ENCODE data around the gene HSH2D.
A peak's percentile ranks its signal among the peaks of the same experiment; 100 is the strongest.
"Not testable (repeated sequence)": the region's sequence is repeated elsewhere in the genome, so short reads cannot be mapped to it uniquely, and the experiment has no call there.

HSH2D gene

DNA sequence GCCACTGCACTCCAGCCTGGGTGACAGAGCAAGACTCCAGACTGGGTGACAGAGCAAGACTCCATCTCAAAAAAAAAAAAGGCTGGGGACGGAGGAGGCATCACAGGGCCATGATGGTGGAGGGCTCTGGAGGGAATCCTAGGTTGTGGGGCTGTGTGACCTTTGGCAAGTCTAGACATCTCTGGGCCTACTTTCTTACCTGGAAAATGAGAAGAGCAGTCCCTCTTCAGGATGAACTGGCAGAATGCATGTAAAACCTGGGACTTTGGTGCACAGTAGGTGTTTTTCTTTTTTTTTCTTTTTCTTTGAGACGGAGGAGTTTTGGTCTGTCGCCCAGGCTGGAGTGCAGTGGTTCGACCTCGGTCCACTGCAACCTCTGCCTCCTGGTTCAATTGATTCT, 16.2 kb downstream of the HSH2D start:
- no peak for DNase-seq

GRCh38 chr19:16160445-16160942, 17.0 kb downstream of the HSH2D start:
- no peak for DNase-seq

DNA sequence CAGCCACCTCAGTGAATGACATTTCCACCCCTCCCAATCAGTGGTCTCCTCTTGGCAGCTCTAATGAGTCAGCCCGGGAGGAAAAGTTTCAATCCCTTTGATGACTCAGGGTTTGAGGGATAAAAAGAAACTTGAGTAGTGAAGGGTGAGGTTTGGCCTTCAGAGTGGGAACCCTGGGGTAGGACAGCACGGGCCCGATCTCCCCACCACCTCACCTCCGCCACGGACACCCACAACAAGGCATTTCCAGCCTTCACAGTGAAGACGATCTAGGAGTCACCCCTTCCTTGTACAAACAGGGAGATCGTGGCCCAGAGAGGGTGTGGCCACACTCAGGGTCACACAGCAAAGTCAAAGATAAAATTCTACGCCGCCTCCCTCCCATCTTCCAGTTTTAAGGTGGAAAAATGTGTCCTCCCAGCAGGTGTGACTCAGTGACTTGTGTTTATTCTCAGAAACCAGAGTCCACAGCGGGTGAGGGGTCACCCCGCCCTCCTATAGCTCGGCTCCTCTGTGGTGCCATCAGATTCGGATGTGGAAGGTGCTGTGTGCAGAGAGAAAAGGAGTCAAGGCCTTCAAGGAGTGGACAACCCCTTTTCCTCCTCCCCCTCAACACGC, 17.6 kb downstream of the HSH2D start:
- no peak for DNase-seq

DNA sequence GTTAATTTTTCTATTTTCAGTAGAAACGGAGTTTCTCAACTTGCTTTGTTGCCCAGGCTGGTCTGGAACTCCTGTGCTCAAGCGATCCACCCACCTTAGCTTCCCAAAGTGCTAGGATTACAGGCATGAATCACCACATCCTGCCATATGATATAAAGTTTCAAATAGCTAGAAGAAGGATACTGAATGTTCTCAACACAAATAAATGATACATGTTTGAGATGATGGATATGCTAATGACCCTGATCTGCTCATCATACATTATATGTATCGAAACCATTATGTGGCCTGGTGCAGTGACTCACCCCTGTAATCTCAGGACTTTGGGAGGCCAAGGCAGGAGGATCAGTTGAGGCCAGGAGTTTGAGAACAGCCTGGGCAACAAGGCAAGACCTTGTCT, 18.4 kb downstream of the HSH2D start:
- no peak for DNase-seq

GRCh38 chr19:16164222-16164890, 20.9 kb downstream of the HSH2D start:
- no peak for DNase-seq

GRCh38 chr19:16166417-16166816, 22.9 kb downstream of the HSH2D start:
- DNase-seq: no peak

- DNase-seq: no peak
Observed at GRCh38 chr19:16167055-16167454, 23.6 kb downstream of the HSH2D start.

GRCh38 chr19:16168465-16169081, 25.1 kb downstream of the HSH2D start:
- no peak for DNase-seq

- no peak for DNase-seq
Observed at GRCh38 chr19:16170134-16170533, 26.6 kb downstream of the HSH2D start.

DNA sequence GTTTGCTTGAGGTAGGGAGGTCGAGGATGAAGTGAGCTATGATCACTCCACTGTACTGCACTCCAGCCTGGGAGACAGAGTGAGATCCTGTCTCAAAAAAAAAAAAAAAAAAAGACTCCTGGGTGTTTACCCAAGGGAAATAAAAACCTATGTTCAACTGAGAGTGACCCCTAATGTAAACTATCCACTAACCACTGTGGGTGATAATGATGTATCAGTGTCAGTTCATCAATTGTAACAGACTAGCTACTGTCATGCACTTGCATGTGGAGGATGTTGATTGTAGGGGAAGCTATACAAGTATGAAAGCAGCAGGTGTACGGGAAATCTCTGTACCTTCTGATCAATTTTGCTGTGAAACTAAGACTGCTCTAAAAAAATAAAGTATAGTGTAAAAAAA, 32.5 kb downstream of the HSH2D start:
- no peak for DNase-seq

- not testable (repeated sequence) for DNase-seq
Observed at GRCh38 chr19:16178866-16179265, 35.4 kb downstream of the HSH2D start.

GRCh38 chr19:16180611-16181010, 37.1 kb downstream of the HSH2D start:
- DNase-seq: no peak

GRCh38 chr19:16184665-16185122, 41.2 kb downstream of the HSH2D start:
- peak; percentile 54 for DNase-seq

- DNase-seq: peak; percentile 100
Observed at GRCh38 chr19:16185123-16185767, 41.8 kb downstream of the HSH2D start, which contains the start of gene FAM32A. FAM32A (plus strand) TSS chr19:16185410; CDS start chr19:16185443, 33 bp downstream.

- peak; percentile 65 for DNase-seq
Observed at GRCh38 chr19:16185768-16186123, 42.3 kb downstream of the HSH2D start.

GRCh38 chr19:16188521-16188920, 45.0 kb downstream of the HSH2D start:
- DNase-seq: no peak

- no peak for DNase-seq
Observed at GRCh38 chr19:16190198-16190597, 46.7 kb downstream of the HSH2D start.

- no peak for DNase-seq
Observed at GRCh38 chr19:16190736-16191135, 47.3 kb downstream of the HSH2D start.

GRCh38 chr19:16191216-16191908, 47.9 kb downstream of the HSH2D start:
- DNase-seq: no peak

- DNase-seq: no peak
Observed at GRCh38 chr19:16193466-16193865, 50.0 kb downstream of the HSH2D start.

DNA sequence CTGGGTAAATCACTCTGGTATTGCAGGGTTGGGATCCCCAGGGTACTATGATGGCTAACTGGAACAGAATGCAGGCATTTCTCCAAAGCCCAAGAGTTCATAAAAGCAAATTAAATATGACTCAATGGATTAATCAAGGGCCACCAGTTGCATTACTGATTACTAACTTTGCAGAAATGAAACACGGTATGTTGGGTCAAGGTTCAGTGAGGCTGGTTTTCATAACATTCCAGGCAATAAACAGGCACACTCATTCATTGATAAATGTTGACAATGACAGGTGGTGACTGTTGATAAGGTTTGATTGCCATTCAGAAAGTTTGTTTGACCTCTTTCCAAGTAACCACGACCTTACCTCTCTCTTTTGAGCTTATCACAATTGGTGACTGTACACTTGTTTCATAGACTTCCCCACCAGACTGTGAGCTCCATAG, 53.7 kb downstream of the HSH2D start:
- no peak for DNase-seq

DNA sequence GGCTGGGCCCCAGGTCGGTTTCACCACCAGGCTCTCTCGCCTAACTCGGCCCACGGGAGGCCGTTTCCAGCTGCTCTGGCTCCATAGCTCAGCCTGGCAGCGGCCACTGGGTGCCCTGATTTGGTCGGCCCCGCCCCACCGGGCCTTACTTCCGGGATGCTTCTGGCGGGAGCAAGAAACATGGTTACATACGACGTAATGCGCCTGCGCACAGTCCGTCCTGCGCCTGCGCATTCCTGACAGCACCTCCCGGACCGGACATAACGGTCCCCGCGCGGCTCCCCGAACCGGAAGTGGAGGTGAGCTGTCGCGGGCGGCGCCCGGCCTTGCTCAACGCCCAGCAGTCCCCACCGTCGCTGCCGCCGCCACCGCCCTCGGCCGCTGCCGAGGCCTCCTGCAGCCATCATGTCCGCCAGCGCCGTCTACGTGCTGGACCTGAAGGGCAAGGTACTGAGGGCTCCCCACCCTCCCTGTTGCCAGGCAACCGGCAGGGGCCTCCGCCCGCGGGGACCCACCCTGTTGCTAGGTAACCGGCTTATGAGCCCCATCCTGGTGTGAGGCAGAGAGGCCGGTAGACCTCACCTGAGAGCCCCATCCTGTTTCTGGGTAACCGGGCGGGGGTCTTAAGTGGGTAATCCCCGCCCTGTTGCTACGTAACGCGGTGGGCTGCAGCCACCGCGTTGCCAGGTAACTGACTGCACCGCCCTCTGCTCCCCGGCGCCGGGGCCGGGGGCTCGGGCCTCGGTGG, 54.3 kb downstream of the HSH2D start, which contains the start of gene AP1M1:
AP1M1 (plus strand) TSS at position 290 of the 748 bp plus-strand sequence; CDS start at position 406, 116 bp downstream.
- peak; percentile 97 for DNase-seq

All from right forelimb (tissue), 1 donor.